HepG2 (cell line): ENCODE results near the gene DNAI4. TPM values are rescaled to one million over a fixed set of nuclear protein-coding genes. Genes with fewer than 3 reads are reported as not detected.

Experiments
- CBX1 ChIP-seq: IDR thresholded peaks from one replicate; pipeline ENCODE4 v1.6.1; 2016; ENCODE audit warnings: antibody characterized with exemption, low read depth
- CENPT ChIP-seq: sonication (generic); formaldehyde crosslinking; IDR thresholded peaks from 2 replicates; pipeline ENCODE4 v1.8.0; 2022; ENCODE audit warnings: low read depth, mild to moderate bottlenecking, moderate library complexity, missing genetic modification reagents
- GLI4 ChIP-seq: sonication (generic); formaldehyde crosslinking; IDR thresholded peaks from 2 replicates; pipeline ENCODE4 v1.5.1; 2020; ENCODE audit warnings: missing genetic modification reagents, mild to moderate bottlenecking, moderate library complexity, borderline replicate concordance
- MAFK ChIP-seq, 2 experiments: IDR thresholded peaks in 1 of 2; conservative IDR thresholded peaks in 1 of 2; 2 replicates each; pipeline ENCODE4 v1.6.1; 2011; ENCODE audit warnings: improper control_type of control experiment in 2 of 2, low read length in 2 of 2
- NFYB ChIP-seq: sonication (generic); formaldehyde crosslinking; IDR thresholded peaks from 2 replicates; pipeline ENCODE4 v1.4.0; 2020; ENCODE audit warnings: missing genetic modification reagents
- PAWR ChIP-seq: sonication (generic); formaldehyde crosslinking; IDR thresholded peaks from 2 replicates; pipeline ENCODE4 v1.4.0; 2020; ENCODE audit warnings: missing genetic modification reagents, mild to moderate bottlenecking, borderline replicate concordance
- PRMT3 ChIP-seq: sonication (generic); formaldehyde crosslinking; IDR thresholded peaks from 2 replicates; pipeline ENCODE4 v1.8.1; 2022; ENCODE audit warnings: low read depth, mild to moderate bottlenecking, moderate library complexity, missing genetic modification reagents, borderline replicate concordance
- SMAD3 ChIP-seq: sonication (generic); formaldehyde crosslinking; IDR thresholded peaks from 2 replicates; pipeline ENCODE4 v1.4.0; 2020; ENCODE audit warnings: missing genetic modification reagents
- SP4 ChIP-seq: sonication (generic); formaldehyde crosslinking; IDR thresholded peaks from 2 replicates; pipeline ENCODE4 v1.8.1; 2023; ENCODE audit warnings: mild to moderate bottlenecking, missing genetic modification reagents
- U2AF2 ChIP-seq: fragments of 200-400 bp; formaldehyde crosslinking; IDR thresholded peaks from 2 replicates; pipeline ENCODE4 v1.6.1; 2017; ENCODE audit warnings: low read depth, mild to moderate bottlenecking, low read length
- ZMYM2 ChIP-seq: sonication (generic); formaldehyde crosslinking; IDR thresholded peaks from 2 replicates; pipeline ENCODE4 v1.8.0; 2022; ENCODE audit warnings: mild to moderate bottlenecking, missing genetic modification reagents
- ZNF557 ChIP-seq: sonication (generic); formaldehyde crosslinking; IDR thresholded peaks from 2 replicates; pipeline ENCODE4 v1.4.0; 2020; ENCODE audit warnings: missing genetic modification reagents
- ZNF644 ChIP-seq: IDR thresholded peaks from 2 replicates; pipeline ENCODE4 v1.6.1; 2016; ENCODE audit warnings: low read depth
- ZNF772 ChIP-seq: sonication (generic); formaldehyde crosslinking; IDR thresholded peaks from 2 replicates; pipeline ENCODE4 v1.5.0; 2020; ENCODE audit warnings: mild to moderate bottlenecking, missing genetic modification reagents
- polyA plus RNA-seq, 8 experiments: library from polyadenylated mRNA; depleted of rRNA in 3 of 8; stranded (reverse) in 7 of 8; unstranded in 1 of 8; fragments of >200 nt; fragmentation: Illumina TruSeq in 4 of 8; extraction: Trizol in 4 of 8; gene quantifications; 2 replicates each; pipeline versions ENCODE4 v1.2.1 to v1.2.3, GENCODE V29; 2011 to 2016; ENCODE audit warnings: low read depth in 4 of 8, missing spikeins in 1 of 8, mixed read lengths in 1 of 8; ENCODE audit not compliant: insufficient read depth in 1 of 8
- total RNA-seq, 5 experiments: library from RNA; depleted of rRNA; stranded (reverse); fragments of >200 nt; fragmentation: Illumina TruSeq; extraction: Trizol; gene quantifications; 2 replicates each; pipeline ENCODE4 v1.2.3, GENCODE V29; 2016; ENCODE audit warnings: low read depth in 1 of 5
- TF ChIP-seq, protein P1 (sequence below): sonication (generic); formaldehyde crosslinking; IDR thresholded peaks from 2 replicates; pipeline ENCODE4 v1.8.0; 2022; ENCODE audit warnings: low read depth, missing genetic modification reagents
- TF ChIP-seq, protein P2 (sequence below): sonication (generic); formaldehyde crosslinking; IDR thresholded peaks from 2 replicates; pipeline ENCODE4 v1.4.0; 2020; ENCODE audit warnings: mild to moderate bottlenecking, missing genetic modification reagents
- TF ChIP-seq, protein P3 (sequence below): sonication (generic); formaldehyde crosslinking; IDR thresholded peaks from 2 replicates; pipeline ENCODE4; 2020; ENCODE audit warnings: missing genetic modification reagents, mild to moderate bottlenecking, borderline replicate concordance
- TF ChIP-seq, protein P4 (sequence below): sonication (generic); formaldehyde crosslinking; IDR thresholded peaks from 2 replicates; pipeline ENCODE4 v1.5.0; 2020; ENCODE audit warnings: missing genetic modification reagents
- TF ChIP-seq, protein P5 (sequence below): sonication (generic); formaldehyde crosslinking; IDR thresholded peaks from 2 replicates; pipeline ENCODE4 v1.8.0; 2022; ENCODE audit warnings: mild to moderate bottlenecking, missing genetic modification reagents
- TF ChIP-seq, protein P6 (sequence below): sonication (generic); formaldehyde crosslinking; IDR thresholded peaks from 2 replicates; pipeline ENCODE4 v1.4.0; 2020; ENCODE audit warnings: missing genetic modification reagents

DNAI4 gene
- total and polyA plus RNA-seq, 2 of the 13 experiments (the other 11 are each of a cell fraction or from before 2014, with no cell fraction given), result 0.04 to 0.08 TPM

DNA sequence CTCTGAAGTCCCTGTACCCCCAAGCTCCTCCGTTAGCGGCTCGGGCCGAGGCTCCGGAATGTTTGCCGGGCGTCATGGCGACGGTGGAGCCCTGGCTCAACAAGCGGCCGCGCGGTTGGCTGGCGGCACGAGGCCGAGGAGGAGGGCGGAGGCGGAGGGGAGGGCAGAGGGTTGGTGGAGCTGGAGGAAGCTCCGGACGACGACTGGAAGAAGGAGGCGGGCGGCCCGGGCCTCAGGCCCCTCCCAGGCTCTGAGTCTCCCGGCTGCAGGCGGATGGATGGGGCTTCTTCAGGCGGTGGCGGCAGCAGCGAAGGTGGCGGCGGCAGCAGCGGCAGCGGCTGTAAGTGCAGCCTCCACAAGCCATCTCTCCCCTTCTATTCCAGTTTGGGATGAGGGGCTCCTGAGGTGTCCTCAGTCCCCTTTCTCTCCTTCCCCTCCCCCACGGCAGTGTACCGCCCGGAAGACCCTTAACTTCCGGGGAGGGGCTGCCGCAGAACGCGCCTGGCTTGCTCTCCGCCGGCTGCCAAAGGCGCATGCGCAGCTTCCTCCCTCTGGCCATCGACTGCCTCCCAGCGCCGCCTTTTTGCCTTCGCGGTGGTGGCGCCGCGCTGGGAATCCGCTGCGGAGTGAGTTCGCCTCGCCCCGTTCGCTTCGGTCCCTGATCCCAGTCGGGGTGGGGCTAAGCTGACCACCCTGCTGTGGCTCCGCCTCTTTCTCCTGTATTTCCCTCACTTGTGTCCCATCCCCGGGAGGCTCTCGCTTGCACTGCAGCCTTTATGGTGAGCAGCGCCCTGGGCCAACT, at the start of gene DNAI4, which contains the start of gene MIER1 (continued):
- TF ChIP-seq, protein P1, sequence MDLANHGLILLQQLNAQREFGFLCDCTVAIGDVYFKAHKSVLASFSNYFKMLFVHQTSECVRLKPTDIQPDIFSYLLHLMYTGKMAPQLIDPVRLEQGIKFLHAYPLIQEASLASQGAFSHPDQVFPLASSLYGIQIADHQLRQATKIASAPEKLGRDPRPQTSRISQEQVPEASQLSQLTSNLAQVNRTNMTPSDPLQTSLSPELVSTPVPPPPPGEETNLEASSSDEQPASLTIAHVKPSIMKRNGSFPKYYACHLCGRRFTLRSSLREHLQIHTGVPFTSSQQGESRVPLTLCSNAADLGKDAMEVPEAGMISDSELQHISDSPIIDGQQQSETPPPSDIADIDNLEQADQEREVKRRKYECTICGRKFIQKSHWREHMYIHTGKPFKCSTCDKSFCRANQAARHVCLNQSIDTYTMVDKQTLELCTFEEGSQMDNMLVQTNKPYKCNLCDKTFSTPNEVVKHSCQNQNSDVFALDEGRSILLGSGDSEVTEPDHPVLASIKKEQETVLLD, result peak; percentile 53; the same call in 1 of the 2 replicates
- TF ChIP-seq U2AF2 (0 out of 2 replicates have a peak, but pooled peaks have one; percentile 72), ZNF772 (CRISPR knock-in tag) (0 out of 2 replicates have a peak, but pooled peaks have one; percentile 10), ZNF644 (no peak), PAWR (CRISPR knock-in tag) (no peak), ZNF557 (CRISPR knock-in tag) (no peak), MAFK (conservative IDR thresholded peaks at IDR 0.05 in 1 of 2, IDR thresholded peaks at IDR 0.05 in 1 of 2; ENCODE audit: low read length in 2 of 2) (no peak), ZMYM2 (CRISPR knock-in tag) (no peak), NFYB (CRISPR knock-in tag) (peak; percentile 85), GLI4 (0 out of 2 replicates have a peak, but pooled peaks have one; percentile 44), CBX1 (no peak), CENPT (CRISPR knock-in tag) (no peak), SP4 (CRISPR knock-in tag) (peak; percentile 53; the same call in 1 of the 2 replicates), PRMT3 (no peak), SMAD3 (CRISPR knock-in tag) (0 out of 2 replicates have a peak, but pooled peaks have one; percentile 22)
- TF ChIP-seq, protein P2, sequence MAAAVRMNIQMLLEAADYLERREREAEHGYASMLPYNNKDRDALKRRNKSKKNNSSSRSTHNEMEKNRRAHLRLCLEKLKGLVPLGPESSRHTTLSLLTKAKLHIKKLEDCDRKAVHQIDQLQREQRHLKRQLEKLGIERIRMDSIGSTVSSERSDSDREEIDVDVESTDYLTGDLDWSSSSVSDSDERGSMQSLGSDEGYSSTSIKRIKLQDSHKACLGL (CRISPR knock-in tag), result no peak
- TF ChIP-seq, protein P3, sequence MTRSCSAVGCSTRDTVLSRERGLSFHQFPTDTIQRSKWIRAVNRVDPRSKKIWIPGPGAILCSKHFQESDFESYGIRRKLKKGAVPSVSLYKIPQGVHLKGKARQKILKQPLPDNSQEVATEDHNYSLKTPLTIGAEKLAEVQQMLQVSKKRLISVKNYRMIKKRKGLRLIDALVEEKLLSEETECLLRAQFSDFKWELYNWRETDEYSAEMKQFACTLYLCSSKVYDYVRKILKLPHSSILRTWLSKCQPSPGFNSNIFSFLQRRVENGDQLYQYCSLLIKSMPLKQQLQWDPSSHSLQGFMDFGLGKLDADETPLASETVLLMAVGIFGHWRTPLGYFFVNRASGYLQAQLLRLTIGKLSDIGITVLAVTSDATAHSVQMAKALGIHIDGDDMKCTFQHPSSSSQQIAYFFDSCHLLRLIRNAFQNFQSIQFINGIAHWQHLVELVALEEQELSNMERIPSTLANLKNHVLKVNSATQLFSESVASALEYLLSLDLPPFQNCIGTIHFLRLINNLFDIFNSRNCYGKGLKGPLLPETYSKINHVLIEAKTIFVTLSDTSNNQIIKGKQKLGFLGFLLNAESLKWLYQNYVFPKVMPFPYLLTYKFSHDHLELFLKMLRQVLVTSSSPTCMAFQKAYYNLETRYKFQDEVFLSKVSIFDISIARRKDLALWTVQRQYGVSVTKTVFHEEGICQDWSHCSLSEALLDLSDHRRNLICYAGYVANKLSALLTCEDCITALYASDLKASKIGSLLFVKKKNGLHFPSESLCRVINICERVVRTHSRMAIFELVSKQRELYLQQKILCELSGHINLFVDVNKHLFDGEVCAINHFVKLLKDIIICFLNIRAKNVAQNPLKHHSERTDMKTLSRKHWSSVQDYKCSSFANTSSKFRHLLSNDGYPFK (CRISPR knock-in tag), result peak; percentile 73; the same call in 1 of the 2 replicates
- TF ChIP-seq, protein P4, sequence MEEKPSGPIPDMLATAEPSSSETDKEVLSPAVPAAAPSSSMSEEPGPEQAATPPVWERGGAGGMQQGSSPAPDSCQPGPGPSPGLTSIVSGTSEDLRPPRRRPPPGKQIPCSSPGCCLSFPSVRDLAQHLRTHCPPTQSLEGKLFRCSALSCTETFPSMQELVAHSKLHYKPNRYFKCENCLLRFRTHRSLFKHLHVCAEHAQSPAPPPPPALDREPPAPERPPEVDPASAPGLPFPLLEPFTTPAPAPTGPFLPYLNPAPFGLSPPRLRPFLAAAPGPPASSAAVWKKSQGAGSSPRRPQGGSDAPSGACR (CRISPR knock-in tag), result peak; percentile 97
- TF ChIP-seq, protein P5, sequence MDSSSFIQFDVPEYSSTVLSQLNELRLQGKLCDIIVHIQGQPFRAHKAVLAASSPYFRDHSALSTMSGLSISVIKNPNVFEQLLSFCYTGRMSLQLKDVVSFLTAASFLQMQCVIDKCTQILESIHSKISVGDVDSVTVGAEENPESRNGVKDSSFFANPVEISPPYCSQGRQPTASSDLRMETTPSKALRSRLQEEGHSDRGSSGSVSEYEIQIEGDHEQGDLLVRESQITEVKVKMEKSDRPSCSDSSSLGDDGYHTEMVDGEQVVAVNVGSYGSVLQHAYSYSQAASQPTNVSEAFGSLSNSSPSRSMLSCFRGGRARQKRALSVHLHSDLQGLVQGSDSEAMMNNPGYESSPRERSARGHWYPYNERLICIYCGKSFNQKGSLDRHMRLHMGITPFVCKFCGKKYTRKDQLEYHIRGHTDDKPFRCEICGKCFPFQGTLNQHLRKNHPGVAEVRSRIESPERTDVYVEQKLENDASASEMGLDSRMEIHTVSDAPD, result no peak
- TF ChIP-seq, protein P6, sequence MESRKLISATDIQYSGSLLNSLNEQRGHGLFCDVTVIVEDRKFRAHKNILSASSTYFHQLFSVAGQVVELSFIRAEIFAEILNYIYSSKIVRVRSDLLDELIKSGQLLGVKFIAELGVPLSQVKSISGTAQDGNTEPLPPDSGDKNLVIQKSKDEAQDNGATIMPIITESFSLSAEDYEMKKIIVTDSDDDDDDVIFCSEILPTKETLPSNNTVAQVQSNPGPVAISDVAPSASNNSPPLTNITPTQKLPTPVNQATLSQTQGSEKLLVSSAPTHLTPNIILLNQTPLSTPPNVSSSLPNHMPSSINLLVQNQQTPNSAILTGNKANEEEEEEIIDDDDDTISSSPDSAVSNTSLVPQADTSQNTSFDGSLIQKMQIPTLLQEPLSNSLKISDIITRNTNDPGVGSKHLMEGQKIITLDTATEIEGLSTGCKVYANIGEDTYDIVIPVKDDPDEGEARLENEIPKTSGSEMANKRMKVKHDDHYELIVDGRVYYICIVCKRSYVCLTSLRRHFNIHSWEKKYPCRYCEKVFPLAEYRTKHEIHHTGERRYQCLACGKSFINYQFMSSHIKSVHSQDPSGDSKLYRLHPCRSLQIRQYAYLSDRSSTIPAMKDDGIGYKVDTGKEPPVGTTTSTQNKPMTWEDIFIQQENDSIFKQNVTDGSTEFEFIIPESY (CRISPR knock-in tag), result no peak
